HEK293T (cell line): ENCODE results near the gene FIGNL2.

Source experiments
- CTCF ChIA-PET: fragments of 350-600 bp; formaldehyde crosslinking; extraction: SDS; loops from one replicate; lab custom pipeline; 2021; ENCODE audit warnings: antibody characterized with exemption, inconsistent platforms; lab: Yijun Ruan, JAX
- POLR2A ChIA-PET: fragments of 350-600 bp; formaldehyde crosslinking; extraction: SDS; loops from one replicate; lab custom pipeline; 2020; ENCODE audit warnings: antibody characterized with exemption, inconsistent platforms; lab: Yijun Ruan, JAX
- DNase-seq: peaks from one replicate; pipeline ENCODE4 v3.0.0; 2012; ENCODE audit warnings: mixed read lengths; ENCODE audit errors: extremely low spot score
- ARNT ChIP-seq: fragments of 450-650 bp; IDR thresholded peaks from 2 replicates; pipeline ENCODE4 v1.6.1; 2017; ENCODE audit warnings: mild to moderate bottlenecking
- BHLHE40 ChIP-seq: fragments of 450-650 bp; IDR thresholded peaks from 2 replicates; pipeline ENCODE4 v1.6.1; 2016; ENCODE audit warnings: mild to moderate bottlenecking, moderate library complexity, borderline replicate concordance
- CTBP1 ChIP-seq: fragments of 450-650 bp; IDR thresholded peaks from 2 replicates; pipeline ENCODE4 v1.6.1; 2016; ENCODE audit warnings: borderline replicate concordance
- ELF4 ChIP-seq: fragments of 450-650 bp; IDR thresholded peaks from 2 replicates; pipeline ENCODE4 v1.6.1; 2017; ENCODE audit warnings: antibody characterized with exemption
- FOXA1 ChIP-seq: fragments of 450-650 bp; IDR thresholded peaks from 2 replicates; pipeline ENCODE4 v1.6.1; 2016; ENCODE audit warnings: mild to moderate bottlenecking
- FOXM1 ChIP-seq: fragments of 450-650 bp; IDR thresholded peaks from 2 replicates; pipeline ENCODE4 v1.6.1; 2017; ENCODE audit warnings: mild to moderate bottlenecking, borderline replicate concordance
- LEF1 ChIP-seq: fragments of 450-650 bp; IDR thresholded peaks from 2 replicates; pipeline ENCODE4 v1.6.1; 2017; ENCODE audit warnings: mild to moderate bottlenecking, borderline replicate concordance
- PKNOX1 ChIP-seq: fragments of 450-650 bp; IDR thresholded peaks from 2 replicates; pipeline ENCODE4 v1.6.1; 2016
- SP1 ChIP-seq: fragments of 450-650 bp; IDR thresholded peaks from 2 replicates; pipeline ENCODE4 v1.6.1; 2017

Gene FIGNL2

DNA sequence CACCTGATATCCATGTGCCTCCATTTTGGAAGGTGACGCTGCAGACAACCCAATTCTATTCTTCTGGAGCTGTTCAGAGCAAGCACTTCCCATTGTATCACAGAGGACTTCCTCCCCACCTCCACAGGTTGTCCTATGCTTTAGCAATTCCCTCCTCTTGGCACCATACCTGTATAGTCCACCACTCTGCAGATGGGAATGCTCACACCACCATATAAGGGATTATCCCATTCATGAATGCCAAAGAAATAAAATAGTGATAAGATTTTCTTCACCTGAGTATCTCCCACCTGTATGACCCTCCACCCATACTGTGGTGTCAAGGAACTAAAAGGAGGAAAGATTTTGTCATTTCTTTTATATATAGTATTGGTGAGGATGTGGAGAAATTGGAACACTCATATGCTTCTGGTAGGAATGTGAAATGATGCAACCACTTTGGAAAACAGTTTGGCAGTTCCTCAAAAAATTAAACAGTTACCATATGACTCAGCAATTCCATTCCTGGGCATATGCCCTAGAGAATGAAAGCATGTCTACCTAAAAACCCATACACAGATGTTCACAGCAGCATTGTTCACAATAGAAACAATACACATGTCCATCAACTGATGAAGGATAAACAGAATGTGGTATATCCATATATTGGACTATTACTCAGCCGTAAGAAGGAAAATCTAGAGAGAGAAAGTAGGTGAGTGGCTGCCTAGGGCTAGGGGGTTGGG lies 75.2 kb downstream of the FIGNL2 start:
- no peak for DNase-seq
- CTCF ChIA-PET: no interaction called here
- no peak for TF ChIP-seq ELF4
- no peak for TF ChIP-seq PKNOX1
- no peak for TF ChIP-seq ARNT
- TF ChIP-seq FOXA1: no peak
- no peak for TF ChIP-seq SP1
- no peak for TF ChIP-seq LEF1
- POLR2A ChIA-PET: no interaction called here

DNA sequence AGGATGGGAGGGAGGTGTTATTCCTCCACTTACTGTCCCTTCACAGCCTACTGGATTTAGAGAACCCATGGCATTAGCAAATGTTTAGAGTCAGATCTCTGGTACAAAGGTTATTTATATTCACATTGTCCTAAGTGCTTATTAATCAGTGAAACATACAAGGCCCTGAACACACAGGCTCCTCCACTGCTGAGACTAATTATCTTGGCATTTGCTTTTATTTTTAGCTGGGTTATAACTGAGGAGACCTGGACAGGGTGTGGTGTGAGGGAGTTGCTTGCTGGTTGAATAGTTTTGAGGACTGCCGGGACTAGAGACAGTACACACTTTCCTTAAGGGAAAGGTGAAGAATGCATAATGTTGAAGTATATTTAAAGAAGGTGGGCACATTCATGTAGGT lies 77.5 kb downstream of the FIGNL2 start:
- no peak for DNase-seq
- ChIA-PET POLR2A (no interaction called here), CTCF (no interaction called here)
- TF ChIP-seq SP1: no peak
- TF ChIP-seq BHLHE40: no peak
- TF ChIP-seq FOXM1: no peak
- no peak for TF ChIP-seq CTBP1
- TF ChIP-seq PKNOX1: no peak
